Liver (tissue), 9 donors: ENCODE results near the gene CEACAM1. TPM values are rescaled to one million over a fixed set of nuclear protein-coding genes. Genes with fewer than 3 reads are reported as not detected.

Source experiments
- DNase-seq: peaks from one replicate; pipeline ENCODE4 v3.0.0-alpha.2; 2017; ENCODE audit warnings: low spot score
- H3K27ac ChIP-seq, 2 donors: one replicate each; pipeline ENCODE4 v1.7.0; 2013; ENCODE audit warnings: inconsistent platforms in 2 of 2, low read length in 2 of 2, control low read depth in 1 of 2, low read depth in 1 of 2, mild to moderate bottlenecking in 1 of 2
- H3K27me3 ChIP-seq, 4 donors: one replicate each; pipeline versions ENCODE4 v1.6.1 to v1.7.0; 2013; ENCODE audit warnings: low read length in 3 of 4, inconsistent platforms in 1 of 4, mild to moderate bottlenecking in 1 of 4, moderate library complexity in 1 of 4; ENCODE audit not compliant: control insufficient read depth in 4 of 4, insufficient read depth in 4 of 4
- H3K36me3 ChIP-seq, 4 donors: one replicate each; pipeline versions ENCODE4 v1.6.1 to v1.7.0; 2013; ENCODE audit warnings: low read length in 3 of 4, mild to moderate bottlenecking in 3 of 4, low read depth in 1 of 4, moderate library complexity in 1 of 4; ENCODE audit not compliant: control insufficient read depth in 4 of 4, insufficient read depth in 3 of 4
- H3K4me1 ChIP-seq, 4 donors: one replicate each; pipeline versions ENCODE4 v1.6.1 to v1.7.0; 2013; ENCODE audit warnings: low read length in 3 of 4, mild to moderate bottlenecking in 3 of 4, moderate library complexity in 1 of 4; ENCODE audit not compliant: control insufficient read depth in 4 of 4, insufficient read depth in 4 of 4
- H3K4me3 ChIP-seq, 3 donors: one replicate each; pipeline versions ENCODE4 v1.6.1 to v1.7.0; 2013; ENCODE audit warnings: low read length in 3 of 3, control low read depth in 1 of 3, low read depth in 1 of 3, mild to moderate bottlenecking in 1 of 3
- H3K9ac ChIP-seq, 2 donors: one replicate each; pipeline ENCODE4 v1.7.0; 2013; ENCODE audit warnings: low read length in 2 of 2, mild to moderate bottlenecking in 2 of 2, moderate library complexity in 2 of 2, control low read depth in 1 of 2, low read depth in 1 of 2
- H3K9me3 ChIP-seq, 4 donors: one replicate each; pipeline versions ENCODE4 v1.6.1 to v1.7.0; 2013; ENCODE audit warnings: low read length in 3 of 4; ENCODE audit not compliant: control insufficient read depth in 4 of 4
- EGR1 ChIP-seq, 2 donors: IDR thresholded peaks; 2 replicates each; pipeline ENCODE4 v1.6.1; 2016 to 2018; ENCODE audit warnings: antibody characterized with exemption in 2 of 2, low read depth in 2 of 2
- FOXA1 ChIP-seq: IDR thresholded peaks from 2 replicates; pipeline ENCODE4 v1.6.1; 2016; ENCODE audit warnings: antibody characterized with exemption
- FOXA2 ChIP-seq: IDR thresholded peaks from 2 replicates; pipeline ENCODE4 v1.6.1; 2016; ENCODE audit warnings: antibody characterized with exemption
- GABPA ChIP-seq, 2 donors: IDR thresholded peaks in 1 of 2; conservative IDR thresholded peaks in 1 of 2; 2 replicates each; pipeline ENCODE4 v1.6.1; 2016; ENCODE audit warnings: antibody characterized with exemption in 2 of 2, mild to moderate bottlenecking in 1 of 2, moderate library complexity in 1 of 2
- HNF4A ChIP-seq, 2 donors: conservative IDR thresholded peaks; 2 replicates each; pipeline ENCODE4 v1.6.1; 2016; ENCODE audit warnings: antibody characterized with exemption in 2 of 2, mild to moderate bottlenecking in 2 of 2
- HNF4G ChIP-seq: IDR thresholded peaks from 2 replicates; pipeline ENCODE4 v1.6.1; 2016; ENCODE audit warnings: antibody characterized with exemption
- JUND ChIP-seq, 2 donors: IDR thresholded peaks; 2 replicates each; pipeline ENCODE4 v1.6.1; 2016; ENCODE audit warnings: antibody characterized with exemption in 2 of 2
- NR2F2 ChIP-seq: IDR thresholded peaks from 2 replicates; pipeline ENCODE4 v1.6.1; 2016; ENCODE audit warnings: antibody characterized with exemption
- RAD21 ChIP-seq, 2 donors: IDR thresholded peaks; 2 replicates each; pipeline ENCODE4 v1.6.1; 2016; ENCODE audit warnings: antibody characterized with exemption in 2 of 2, mild to moderate bottlenecking in 2 of 2
- SP1 ChIP-seq: IDR thresholded peaks from 2 replicates; pipeline ENCODE4 v1.6.1; 2018; ENCODE audit warnings: antibody characterized with exemption, mild to moderate bottlenecking
- TAF1 ChIP-seq: conservative IDR thresholded peaks from 2 replicates; pipeline ENCODE4 v1.6.1; 2016; ENCODE audit warnings: antibody characterized with exemption, mild to moderate bottlenecking
- YY1 ChIP-seq: IDR thresholded peaks from 2 replicates; pipeline ENCODE4 v1.6.1; 2016; ENCODE audit warnings: antibody characterized with exemption, mild to moderate bottlenecking
- WGBS: extraction: QIAGEN DNeasy Blood & Tissue Kit; methylation state at CpG from one replicate; pipeline ENCODE4 v1.1.7; 2013; 5-methylcytosine and 5-hydroxymethylcytosine counted together
- polyA plus RNA-seq, 2 donors: library from polyadenylated mRNA; stranded (reverse) in 1 of 2; unstranded in 1 of 2; fragments of 200-250 nt in 1 of 2; fragments of >200 nt in 1 of 2; fragmentation: Nextera tagmentation in 1 of 2; extraction: Ambion mirVana in 1 of 2; gene quantifications; one replicate each; pipeline versions ENCODE4 v1.2.1 to v1.2.3, GENCODE V29; 2013 to 2015
- total RNA-seq, 2 donors: library from RNA; depleted of rRNA; stranded (reverse); fragments of >200 nt; gene quantifications; one replicate each; pipeline ENCODE4 v1.2.3, GENCODE V29; 2014
- TF ChIP-seq, protein P1 (sequence below): IDR thresholded peaks from 2 replicates; pipeline ENCODE4 v1.6.1; 2016; ENCODE audit warnings: antibody characterized with exemption
- TF ChIP-seq, protein P2 (sequence below): IDR thresholded peaks from 2 replicates; pipeline ENCODE4 v1.6.1; 2016; ENCODE audit warnings: antibody characterized with exemption
- TF ChIP-seq, protein P3 (sequence below): fragments of 150-350 bp; IDR thresholded peaks from 2 replicates; pipeline ENCODE4 v1.5.1; 2017; ENCODE audit warnings: improper control_type of control experiment, low read depth, low read length; ENCODE audit not compliant: missing input control
- donor health status: healthy.
- donor health status: healthy.
- donor health status: healthy.
- donor health status: healthy.
- donor health status: healthy.

CEACAM1 gene
- total and polyA plus RNA-seq, 4 donors, result 8.3 to 36.7 (median 26.8) TPM

DNA sequence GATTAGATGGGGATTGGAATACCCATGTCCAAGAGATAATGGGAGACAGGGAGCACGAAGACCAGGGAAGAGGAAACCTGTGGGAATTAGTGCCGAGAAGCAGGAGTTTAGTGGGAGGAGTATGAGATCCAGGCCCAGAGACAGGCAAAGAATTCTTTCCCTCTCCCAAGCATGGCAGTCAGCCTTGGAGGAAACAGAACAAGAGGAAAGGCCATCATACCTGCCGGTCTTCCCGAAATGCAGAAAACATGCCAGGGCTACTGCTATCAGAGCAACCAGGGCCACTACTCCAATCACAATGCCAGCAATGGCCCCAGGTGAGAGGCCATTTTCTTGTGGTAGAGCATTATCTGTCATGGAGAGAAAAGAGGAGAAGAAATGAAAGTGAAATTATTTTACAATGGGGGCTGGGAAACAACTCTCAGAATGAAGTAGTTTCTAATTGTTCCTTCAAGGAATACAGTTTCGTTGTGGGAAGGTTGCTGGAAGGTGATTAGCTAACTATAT lies 16.1 kb downstream of the CEACAM1 start:
- no peak for TF ChIP-seq NR2F2
- TF ChIP-seq HNF4A (conservative IDR thresholded peaks at IDR 0.05), result no peak
- TF ChIP-seq, protein P1, sequence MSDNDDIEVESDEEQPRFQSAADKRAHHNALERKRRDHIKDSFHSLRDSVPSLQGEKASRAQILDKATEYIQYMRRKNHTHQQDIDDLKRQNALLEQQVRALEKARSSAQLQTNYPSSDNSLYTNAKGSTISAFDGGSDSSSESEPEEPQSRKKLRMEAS, result no peak
- no peak for TF ChIP-seq TAF1
- no peak for TF ChIP-seq RAD21 (IDR thresholded peaks at IDR 0.05)
- TF ChIP-seq, protein P2, sequence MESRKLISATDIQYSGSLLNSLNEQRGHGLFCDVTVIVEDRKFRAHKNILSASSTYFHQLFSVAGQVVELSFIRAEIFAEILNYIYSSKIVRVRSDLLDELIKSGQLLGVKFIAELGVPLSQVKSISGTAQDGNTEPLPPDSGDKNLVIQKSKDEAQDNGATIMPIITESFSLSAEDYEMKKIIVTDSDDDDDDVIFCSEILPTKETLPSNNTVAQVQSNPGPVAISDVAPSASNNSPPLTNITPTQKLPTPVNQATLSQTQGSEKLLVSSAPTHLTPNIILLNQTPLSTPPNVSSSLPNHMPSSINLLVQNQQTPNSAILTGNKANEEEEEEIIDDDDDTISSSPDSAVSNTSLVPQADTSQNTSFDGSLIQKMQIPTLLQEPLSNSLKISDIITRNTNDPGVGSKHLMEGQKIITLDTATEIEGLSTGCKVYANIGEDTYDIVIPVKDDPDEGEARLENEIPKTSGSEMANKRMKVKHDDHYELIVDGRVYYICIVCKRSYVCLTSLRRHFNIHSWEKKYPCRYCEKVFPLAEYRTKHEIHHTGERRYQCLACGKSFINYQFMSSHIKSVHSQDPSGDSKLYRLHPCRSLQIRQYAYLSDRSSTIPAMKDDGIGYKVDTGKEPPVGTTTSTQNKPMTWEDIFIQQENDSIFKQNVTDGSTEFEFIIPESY, result no peak
- no peak for TF ChIP-seq GABPA (IDR thresholded peaks at IDR 0.05 in 1 of 2, conservative IDR thresholded peaks at IDR 0.05 in 1 of 2)
- TF ChIP-seq, protein P3, sequence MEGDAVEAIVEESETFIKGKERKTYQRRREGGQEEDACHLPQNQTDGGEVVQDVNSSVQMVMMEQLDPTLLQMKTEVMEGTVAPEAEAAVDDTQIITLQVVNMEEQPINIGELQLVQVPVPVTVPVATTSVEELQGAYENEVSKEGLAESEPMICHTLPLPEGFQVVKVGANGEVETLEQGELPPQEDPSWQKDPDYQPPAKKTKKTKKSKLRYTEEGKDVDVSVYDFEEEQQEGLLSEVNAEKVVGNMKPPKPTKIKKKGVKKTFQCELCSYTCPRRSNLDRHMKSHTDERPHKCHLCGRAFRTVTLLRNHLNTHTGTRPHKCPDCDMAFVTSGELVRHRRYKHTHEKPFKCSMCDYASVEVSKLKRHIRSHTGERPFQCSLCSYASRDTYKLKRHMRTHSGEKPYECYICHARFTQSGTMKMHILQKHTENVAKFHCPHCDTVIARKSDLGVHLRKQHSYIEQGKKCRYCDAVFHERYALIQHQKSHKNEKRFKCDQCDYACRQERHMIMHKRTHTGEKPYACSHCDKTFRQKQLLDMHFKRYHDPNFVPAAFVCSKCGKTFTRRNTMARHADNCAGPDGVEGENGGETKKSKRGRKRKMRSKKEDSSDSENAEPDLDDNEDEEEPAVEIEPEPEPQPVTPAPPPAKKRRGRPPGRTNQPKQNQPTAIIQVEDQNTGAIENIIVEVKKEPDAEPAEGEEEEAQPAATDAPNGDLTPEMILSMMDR, result no peak
- no peak for TF ChIP-seq YY1
- Histone ChIP-seq H3K4me3 (no peak overlapping the region), H3K27ac (no peak overlapping the region), H3K36me3 (peaks cover 3 to 46% (median 35%) of the 10 kb centered on the region in 4 donors), H3K27me3 (no peaks in the 10 kb centered on the region), H3K4me1 (no peaks in the 10 kb centered on the region), H3K9me3 (no peaks in the 10 kb centered on the region), H3K9ac (no peak overlapping the region)
- 88% methylated on average over 5 of the region's 5 CpGs for WGBS
- DNase-seq, result no peak

DNA sequence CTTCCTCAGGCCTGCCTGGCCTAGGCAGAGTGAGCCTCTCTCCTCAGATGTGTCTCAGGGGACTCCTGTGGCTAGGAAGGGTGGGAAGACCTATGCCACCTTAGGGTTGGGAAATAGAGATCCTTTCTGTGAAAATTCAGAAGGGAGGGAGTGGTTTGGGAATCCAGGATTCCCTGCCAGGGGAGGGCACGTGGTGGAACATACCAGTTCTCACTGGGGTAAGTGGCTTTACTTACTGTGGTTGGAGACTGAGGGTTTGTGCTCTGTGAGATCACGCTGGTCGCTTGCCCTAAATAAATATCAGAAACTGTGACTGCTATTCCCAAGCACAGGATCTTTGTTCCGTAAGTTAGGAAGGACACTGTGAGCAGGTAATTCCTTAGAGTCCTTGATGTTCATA lies 16.9 kb downstream of the CEACAM1 start:
- WGBS, result 99% methylated on average over 4 of the region's 4 CpGs

DNA sequence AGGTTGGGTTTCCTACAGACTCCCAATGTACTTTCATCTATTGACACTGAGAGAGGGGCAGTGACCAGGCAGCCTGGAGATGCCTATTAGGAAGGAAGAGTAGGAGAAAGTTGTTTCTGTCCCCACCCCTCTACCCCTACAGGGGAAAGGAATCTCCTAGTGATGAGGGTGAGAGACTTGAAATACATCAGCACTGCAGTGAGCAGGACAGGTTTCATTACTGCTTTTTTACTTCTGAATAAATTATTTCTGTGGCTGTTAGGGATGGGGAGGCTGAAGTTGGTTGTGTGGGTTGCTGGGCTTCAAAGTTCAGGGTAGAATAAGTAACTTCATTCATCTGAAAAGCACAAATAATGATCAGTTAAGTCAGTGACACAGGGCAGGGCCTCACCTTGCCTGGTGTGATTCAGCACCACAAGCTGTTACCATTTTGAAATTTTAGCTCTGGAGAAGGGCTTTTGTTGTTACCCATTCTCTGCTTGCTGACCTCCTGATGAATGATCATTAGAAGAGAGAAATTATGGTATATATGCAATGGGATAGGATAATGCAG lies 19.3 kb downstream of the CEACAM1 start:
- no peak overlapping the region for H3K4me3 ChIP-seq
- no peak overlapping the region for H3K27ac ChIP-seq
- TF ChIP-seq FOXA1 (no peak), EGR1 (IDR thresholded peaks at IDR 0.05; ENCODE audit: low read depth in 2 of 2) (no peak), SP1 (no peak), JUND (IDR thresholded peaks at IDR 0.05) (no peak)
- TF ChIP-seq, protein P1, result no peak
- TF ChIP-seq, protein P2, result no peak
- H3K4me1 ChIP-seq, result no peaks in the 10 kb centered on the region
- H3K27me3 ChIP-seq, result no peaks in the 10 kb centered on the region
- H3K9ac ChIP-seq, result no peak overlapping the region
- H3K36me3 ChIP-seq, result peaks cover 3 to 32% (median 28%) of the 10 kb centered on the region in 4 donors
- no peak for DNase-seq
- H3K9me3 ChIP-seq, result no peaks in the 10 kb centered on the region

More for the DNA sequence above, 16.9 kb downstream of the CEACAM1 start:
- no peak overlapping the region for H3K9ac ChIP-seq
- H3K27me3 ChIP-seq, result no peaks in the 10 kb centered on the region
- no peaks in the 10 kb centered on the region for H3K9me3 ChIP-seq
- no peak for DNase-seq
- no peak for TF ChIP-seq FOXA1
- TF ChIP-seq SP1, result no peak
- TF ChIP-seq, protein P1, result no peak
- no peak for TF ChIP-seq GABPA (IDR thresholded peaks at IDR 0.05 in 1 of 2, conservative IDR thresholded peaks at IDR 0.05 in 1 of 2)
- TF ChIP-seq TAF1, result no peak
- no peak for TF ChIP-seq HNF4G
- no peak for TF ChIP-seq EGR1 (IDR thresholded peaks at IDR 0.05; ENCODE audit: low read depth in 2 of 2)
- TF ChIP-seq FOXA2, result no peak
- no peak for TF ChIP-seq HNF4A (conservative IDR thresholded peaks at IDR 0.05)
- peaks cover 3 to 46% (median 33%) of the 10 kb centered on the region in 4 donors for H3K36me3 ChIP-seq
- no peak overlapping the region for H3K27ac ChIP-seq
- no peaks in the 10 kb centered on the region for H3K4me1 ChIP-seq
- no peak overlapping the region for H3K4me3 ChIP-seq
